SU-DHL-6 (cell line): ENCODE data around the gene MRPL21.

Experiments
- CTCF ChIP-seq: fragments of 200-600 bp; sonication (generic); IDR thresholded peaks from one replicate; pipeline ENCODE4 v1.5.1; 2017; ENCODE audit warnings: antibody characterized with exemption, mild to moderate bottlenecking, low read length, moderate library complexity; ENCODE audit not compliant: insufficient read depth, poor library complexity, severe bottlenecking
- EZH2phosphoT487 ChIP-seq: fragments of 200-600 bp; sonication (generic), shearing (Covaris generic); conservative IDR thresholded peaks from 2 replicates; pipeline ENCODE4 v1.6.1; 2018; ENCODE audit warnings: mild to moderate bottlenecking, antibody characterized with exemption, low read length, moderate library complexity, mixed read lengths

- no peak for TF ChIP-seq CTCF
- TF ChIP-seq EZH2phosphoT487, result no peak
Measured at GRCh38 chr11:68897441-68897840, 6.2 kb downstream of the MRPL21 start.
